DMS114 treated with DMSO at 0.1 percent for 48 hours (cell line): Measurements from ENCODE around the gene TIAM1.

ENCODE experiments used
- DNase-seq: peaks from one replicate; lab custom pipeline; 2025; ENCODE audit not compliant: unreplicated experiment; lab: John Stamatoyannopoulos, UW

TIAM1 gene

DNA sequence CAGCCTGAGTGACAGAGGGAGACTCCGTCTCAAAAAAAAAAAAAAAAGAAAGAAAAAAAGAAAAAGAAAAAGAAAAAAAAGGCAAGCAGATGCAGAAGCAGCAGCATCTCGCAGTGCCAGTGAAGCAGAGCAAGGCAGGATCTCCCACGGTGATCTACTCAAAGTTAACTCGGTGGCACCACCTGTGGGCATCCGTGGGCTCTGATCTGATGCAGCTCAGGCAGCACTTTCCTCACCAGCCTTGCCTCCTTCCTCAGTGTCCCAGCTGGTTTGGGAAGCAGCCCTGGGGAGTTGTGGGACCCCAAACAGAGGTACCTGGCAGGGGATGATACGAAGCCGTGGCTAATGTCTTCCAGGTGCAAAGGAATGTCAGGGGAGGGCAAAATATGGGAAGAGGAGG lies 201.5 kb downstream of the TIAM1 start:
- DNase-seq = no peak

DNA sequence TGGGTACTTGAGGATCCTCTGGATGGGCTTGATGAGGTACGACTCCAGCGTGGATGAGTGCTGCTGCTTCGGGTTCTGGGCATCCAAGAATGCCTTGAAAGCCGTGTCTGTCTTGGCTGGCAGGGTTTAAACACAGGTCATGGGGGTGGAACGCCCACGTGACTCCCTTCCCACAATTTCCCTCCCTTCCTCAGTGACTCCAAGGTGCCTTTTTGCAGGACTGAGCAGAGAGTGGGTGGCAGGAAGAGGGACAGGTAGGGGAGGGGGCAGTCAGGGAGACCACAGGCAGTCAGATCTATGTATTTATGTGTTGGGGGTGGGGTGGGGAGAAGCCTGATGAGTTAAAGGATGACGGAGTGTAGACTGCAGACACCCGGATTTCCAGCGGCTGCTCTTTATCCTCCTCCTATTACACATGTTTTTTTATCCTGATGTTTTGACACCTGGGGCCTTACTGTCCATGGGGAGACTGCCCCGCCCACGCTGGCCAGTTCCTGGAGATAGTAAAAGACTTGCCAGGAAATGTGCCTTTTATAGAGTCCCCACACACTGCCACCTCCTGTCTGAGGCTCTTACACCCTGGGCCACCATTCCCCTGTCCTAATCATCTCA lies 202.6 kb downstream of the TIAM1 start:
- no peak for DNase-seq

- DNase-seq = no peak
These were observed 203.4 kb downstream of the TIAM1 start for GRCh38 chr21:31140676-31141075.

GRCh38 chr21:31140025-31140424 lies 204.0 kb downstream of the TIAM1 start:
- no peak for DNase-seq

DNA sequence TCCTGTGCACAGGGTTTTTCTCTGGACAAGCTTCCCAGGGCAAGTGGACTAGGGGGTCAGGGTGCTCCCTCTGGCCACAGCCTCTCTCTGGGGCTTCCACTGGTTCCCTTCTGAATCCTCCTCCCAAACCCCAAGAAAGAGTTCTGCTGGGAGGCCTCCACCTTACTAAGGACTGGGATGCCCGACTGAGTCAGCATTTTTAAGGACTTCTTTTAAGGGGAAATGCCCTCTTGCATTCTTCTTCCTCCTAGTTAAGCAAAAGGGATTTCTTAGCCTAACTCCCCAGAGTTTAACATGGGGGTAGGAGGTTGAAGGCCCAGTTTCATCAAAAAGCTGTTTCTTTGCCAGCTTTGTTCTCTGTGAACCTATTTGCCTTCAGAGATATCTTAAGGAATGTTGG lies 206.1 kb downstream of the TIAM1 start:
- DNase-seq = no peak

GRCh38 chr21:31136891-31137290 lies 207.2 kb downstream of the TIAM1 start:
- no peak for DNase-seq

DNA sequence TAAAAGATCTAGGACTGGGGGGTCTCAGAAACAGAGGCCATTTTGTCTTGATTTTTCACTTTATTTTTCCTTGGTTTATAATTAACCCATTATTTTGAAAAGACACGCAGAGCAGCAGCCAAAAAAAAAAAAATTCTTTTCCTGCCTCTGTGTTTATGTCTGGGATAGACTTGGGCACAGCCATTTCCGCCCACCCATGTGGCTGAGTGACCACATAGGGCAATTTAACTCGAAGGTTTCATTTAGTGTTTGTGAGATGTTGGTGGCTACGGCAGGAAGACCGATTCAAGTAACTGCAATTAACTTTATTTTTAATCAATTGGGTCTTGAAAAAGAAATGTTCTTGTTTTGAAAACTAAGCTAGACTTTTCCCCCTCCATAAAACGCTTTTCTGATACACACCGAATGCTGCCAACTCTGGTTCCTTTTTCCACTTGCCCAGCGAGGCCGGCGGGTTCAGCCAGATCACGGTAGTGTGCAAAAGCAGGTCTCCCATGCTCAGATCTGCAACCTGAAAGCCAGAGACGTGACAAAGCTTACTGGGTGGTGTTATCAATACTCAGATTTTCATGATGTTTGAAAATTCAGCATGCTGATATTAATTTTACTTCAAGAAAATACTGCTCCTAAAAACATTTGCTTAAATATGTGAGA lies 208.4 kb downstream of the TIAM1 start:
- no peak for DNase-seq

DNA sequence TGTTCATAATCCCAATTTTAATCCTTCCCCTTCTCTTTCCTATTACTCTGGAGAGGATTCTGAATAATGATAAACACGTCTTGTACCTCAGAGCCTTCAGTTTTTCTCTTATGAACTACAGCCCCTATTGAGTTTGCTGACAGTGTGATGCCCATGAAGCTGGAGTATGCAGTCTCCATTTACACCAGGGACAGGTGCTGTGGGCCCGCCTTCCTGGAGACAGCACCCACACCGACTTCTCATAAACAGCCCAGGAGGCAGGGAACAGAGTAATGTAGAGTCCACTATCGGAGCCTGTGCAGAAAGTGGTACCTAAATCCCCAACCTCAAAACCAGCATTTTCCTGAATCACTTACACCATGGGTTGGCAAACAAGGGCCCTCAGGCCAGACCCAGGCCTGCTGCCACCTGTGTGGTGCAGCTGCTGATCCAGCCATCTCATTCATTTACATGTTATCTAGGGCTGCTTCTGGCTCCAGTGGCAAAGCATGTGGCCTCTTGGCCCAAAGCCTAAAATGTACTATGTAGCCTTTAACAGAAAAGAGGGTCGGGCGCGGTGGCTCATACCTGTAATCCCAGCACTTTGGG lies 210.7 kb downstream of the TIAM1 start:
- DNase-seq = no peak

GRCh38 chr21:31132574-31133242 lies 211.4 kb downstream of the TIAM1 start:
- no peak for DNase-seq

DNA sequence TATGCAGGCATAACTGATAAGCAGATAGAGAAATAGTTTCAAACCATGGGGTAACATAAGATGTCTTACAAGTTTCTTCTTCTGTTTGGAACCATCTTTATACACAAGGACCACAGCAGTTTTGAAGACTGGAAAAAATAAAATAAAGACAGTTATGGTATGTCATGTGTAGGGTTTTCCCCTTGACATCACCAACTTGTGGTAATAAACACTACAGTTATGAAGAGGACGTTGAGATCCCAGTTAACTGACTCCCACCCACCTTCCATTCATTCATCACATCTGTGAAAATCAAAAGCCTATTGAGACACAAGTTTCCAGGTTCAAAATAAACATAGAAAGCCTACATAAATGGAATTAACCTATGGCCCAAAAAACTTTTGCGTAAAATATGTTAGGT lies 213.2 kb downstream of the TIAM1 start:
- DNase-seq = no peak

DNA sequence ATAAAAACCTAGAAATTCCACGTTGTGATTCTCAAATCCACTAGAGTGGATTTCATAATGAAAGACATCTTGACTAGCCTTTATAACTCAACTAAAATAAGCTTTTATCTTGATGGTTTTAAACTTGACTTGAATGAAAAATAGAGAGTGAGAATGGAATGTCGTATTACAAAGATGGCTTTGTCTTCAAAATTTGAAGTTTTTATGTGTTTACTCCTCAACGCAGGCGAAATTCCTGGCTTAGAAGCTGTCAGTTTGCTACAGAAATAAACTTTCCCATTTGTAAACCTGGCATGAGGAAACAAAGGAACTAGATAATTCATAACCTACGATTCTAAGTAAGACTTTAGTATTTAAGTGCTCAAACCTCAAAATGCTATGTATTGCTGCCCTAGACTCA lies 215.8 kb downstream of the TIAM1 start:
- no peak for DNase-seq

GRCh38 chr21:31124010-31124409 lies 220.1 kb downstream of the TIAM1 start:
- DNase-seq = no peak

GRCh38 chr21:31119199-31119598 lies 224.9 kb downstream of the TIAM1 start:
- no peak for DNase-seq

DNA sequence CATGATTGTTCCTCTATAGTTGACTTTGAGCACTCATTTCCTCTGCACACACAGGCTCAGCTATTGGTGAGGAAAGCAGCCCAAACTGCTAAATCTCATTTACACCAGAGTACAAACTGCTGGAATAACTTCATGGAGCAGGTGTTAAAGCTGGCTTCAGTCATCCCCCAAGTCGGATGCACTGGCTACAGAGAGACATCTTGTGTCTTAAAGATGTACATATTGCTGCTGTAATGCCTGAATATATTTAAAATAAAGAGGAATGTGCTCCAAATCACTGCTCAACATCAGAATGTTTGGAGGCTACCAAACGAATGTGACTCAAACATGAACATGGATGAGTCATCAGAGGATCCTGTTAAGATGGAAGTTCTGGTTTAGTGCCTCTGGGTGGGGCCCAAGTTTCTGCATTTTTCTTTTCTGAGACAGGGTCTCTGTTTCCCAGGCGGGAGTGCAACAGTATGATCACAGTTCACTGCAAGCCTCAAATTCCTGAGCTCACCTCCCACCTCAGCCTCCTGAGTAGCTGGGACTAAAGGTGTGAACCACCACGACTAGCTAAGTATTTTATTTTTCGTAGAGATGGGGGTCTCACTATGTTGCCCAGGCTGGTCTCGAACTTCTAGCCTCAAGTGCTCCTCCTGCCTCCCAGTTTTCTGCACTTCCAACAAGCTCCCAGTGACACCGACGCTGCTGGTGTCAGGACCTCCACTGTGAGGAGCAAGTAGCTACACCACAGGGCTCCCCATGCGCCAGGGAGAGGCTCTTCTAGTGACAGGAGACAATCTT lies 226.7 kb downstream of the TIAM1 start:
- DNase-seq = no peak

GRCh38 chr21:31115249-31115648 lies 228.8 kb downstream of the TIAM1 start:
- no peak for DNase-seq

DNA sequence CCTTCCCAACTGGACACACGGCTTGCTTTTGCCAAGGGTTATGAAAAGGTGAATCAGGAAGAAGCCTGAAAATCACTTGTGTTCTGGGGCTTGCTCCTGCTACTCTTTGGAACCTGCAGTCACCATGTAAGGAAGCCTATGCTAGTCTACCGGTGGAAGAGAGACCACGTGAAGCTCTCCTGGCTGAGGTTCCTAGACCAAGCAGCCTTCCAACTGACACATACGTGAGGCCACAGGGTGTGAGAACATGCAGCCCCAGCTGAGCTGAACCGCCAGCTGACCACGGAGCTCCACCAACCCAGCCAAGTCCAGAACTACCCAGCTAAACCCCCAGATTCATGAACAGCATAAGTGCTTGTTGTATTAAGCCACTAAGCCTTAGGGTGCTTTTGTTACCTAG lies 233.0 kb downstream of the TIAM1 start:
- no peak for DNase-seq

GRCh38 chr21:31110430-31110829 lies 233.6 kb downstream of the TIAM1 start:
- no peak for DNase-seq

GRCh38 chr21:31107871-31108270 lies 236.2 kb downstream of the TIAM1 start:
- DNase-seq = no peak

GRCh38 chr21:31107176-31107785 lies 236.8 kb downstream of the TIAM1 start:
- DNase-seq = no peak

DNA sequence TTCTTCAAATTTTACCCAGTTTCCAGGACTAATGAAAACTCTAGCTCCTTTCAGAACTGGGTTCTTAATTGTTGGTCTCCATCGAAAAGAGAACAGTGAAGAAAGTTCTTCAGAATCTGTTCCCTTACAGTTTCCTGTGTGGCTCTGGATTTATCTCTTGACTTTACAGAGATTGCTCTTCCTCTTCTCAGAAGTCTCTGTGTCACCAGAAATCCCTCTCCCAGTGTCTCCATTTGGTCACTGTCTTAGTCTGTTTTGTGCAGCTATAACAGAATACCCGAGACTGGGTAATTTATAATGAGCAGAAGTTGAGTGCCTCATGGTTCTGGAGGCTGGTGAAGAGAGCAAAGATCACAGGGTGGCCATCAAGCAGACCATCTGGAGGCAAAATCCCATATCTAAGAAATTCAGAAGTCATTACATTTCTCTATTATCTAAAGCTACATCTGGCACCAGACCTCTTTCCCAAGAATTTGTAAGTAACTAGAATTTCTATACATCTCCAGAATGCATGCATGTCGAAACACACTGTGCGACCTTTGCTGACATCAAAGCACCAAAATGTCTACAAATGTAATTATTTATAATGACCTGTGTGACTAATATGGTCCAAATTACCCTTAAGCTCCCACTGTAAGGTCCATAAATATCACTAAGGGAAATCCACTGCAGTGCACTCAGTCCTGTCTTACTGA lies 240.3 kb downstream of the TIAM1 start:
- DNase-seq = no peak
